NCI-H748 (cell line): ENCODE measurements around the gene CSNK2A1.

ENCODE experiments used
- DNase-seq: peaks from one replicate; lab custom pipeline; 2025; ENCODE audit not compliant: unreplicated experiment; lab: John Stamatoyannopoulos, UW

The CSNK2A1 gene

DNA sequence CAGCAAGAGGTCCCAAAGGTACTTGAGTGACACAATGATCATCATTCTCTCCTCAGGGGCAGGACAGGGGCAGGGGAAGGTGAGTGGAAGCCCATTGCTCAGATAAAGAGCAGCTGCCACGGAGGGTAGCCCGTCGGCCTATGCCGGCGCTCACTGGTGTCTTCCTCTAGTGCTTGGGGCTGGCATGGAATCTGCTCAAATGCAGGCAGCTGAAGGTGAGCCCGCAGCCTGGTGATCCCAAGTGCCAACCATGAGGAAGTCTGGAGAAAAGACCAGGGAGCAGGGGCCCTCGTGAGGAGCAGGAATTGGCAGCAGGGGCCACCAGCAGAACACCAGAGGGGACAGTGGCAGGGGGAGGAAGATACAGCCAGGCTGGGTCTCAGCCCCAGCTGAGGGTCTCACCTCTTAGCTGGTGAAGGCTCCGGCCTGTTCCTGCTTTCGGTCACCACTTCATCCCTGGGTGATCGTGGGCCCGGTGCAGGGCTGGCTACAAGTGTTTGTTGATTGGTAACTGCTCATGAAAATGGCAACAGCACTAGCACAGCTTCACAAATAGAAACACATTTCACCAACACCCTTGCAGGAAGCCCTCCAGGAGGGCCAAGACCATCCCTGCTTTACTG, 110.8 kb downstream of the CSNK2A1 start:
- DNase-seq = no peak

DNA sequence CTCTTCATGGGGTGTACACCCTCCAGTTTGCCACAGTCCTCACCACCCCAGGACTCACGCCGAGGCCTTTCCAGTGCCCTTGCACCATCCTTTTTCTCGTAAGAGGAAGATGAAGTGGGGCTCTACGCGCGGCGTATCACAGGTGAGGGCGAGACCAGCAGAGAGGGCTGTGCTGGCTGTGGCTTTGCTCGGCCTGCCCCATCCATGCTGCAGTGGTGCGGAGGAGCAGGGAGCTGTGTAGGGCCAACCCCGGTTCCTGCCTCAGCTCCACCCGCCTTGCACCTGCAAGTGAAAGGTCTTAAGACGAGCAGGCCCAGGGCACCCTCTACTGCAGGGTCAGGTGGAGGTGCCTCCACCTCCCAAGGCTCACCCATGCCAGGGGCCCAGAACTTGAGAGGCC, 111.4 kb downstream of the CSNK2A1 start:
- no peak for DNase-seq

DNA sequence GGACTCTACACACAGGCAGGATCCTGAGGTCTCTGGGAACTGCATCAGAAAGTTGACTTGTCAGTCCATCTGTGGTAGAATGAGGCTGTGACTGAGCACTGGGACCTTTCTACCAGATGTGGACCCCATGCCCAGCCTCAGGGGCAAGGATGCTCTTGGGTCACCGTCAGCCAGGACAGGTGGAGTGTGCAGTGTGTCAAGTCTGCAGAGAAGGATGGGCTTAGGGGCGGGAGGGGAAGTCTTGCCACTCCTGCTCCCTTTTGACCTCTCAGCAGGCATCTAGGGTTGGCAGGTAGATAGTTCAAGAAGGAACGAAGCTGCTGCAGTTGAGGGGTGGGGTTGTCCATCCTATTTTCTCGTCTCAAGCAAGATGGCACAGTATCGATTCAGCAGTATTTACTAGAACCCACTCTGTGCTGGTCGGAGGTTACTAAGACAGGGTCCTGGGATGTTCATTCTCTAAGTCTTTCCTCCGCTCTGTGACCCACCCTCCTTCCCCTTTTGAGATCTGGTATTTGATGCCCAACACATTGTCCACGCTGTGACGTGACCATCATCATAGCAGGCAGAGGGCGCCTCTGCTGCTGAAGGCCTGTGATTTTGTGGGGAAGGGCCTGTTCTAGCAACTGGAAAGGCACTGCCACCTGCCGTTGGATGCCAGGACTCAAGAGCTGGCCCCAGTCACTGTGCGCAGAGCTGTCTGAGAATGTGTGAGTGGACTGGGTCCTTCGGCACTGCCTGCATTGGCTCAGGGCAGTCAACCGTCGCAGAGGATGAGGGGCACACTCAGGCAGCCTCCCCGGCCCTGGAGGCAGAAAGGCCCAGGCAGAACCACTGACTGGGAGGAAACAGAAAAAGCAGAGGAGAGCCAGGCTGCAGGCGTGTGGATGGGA, 112.3 kb downstream of the CSNK2A1 start:
- DNase-seq = peak; percentile 78

DNA sequence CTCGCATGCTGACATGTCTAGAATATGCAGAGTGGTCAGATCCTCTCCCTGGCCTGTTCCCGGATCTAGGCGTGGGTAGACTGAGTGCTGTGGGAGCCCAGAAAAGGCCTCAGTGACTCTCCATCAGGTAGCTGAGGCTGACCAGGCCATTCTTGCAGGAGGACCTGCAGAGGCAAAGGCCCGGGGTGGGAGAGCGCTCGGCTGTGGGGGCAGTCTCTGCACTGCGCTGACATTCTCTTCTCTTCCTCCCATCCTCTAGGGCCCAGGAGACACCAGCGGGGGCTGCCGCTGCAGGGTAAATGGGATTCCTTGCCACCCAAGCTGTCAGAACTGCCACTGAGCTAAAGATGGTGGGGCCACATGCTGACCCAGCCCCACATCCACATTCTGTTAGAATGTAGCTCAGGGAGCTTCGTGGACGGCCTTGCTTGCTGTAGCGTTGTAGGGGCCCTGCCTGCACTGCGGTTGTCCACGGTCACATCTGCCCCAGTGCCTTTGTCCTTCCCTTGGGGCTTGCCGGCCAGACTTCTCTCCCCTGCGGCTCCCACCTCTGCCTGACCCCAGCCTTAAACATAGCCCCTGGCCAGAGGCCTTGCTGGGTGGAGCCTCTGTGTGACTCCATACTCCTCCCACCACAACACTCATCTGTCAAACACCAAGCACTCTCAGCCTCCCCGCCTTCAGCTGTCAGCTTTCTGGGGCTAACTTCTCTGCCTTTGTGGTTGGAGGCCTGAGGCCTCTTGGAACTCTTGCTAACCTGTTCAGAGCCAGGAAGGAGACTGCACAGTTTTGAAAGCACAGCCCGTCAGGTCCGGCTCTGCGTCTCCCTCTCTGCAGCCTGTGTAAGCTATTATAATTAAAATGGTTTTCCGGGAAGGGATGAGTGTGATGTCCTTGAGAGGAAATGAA, 113.2 kb downstream of the CSNK2A1 start:
- DNase-seq = no peak

DNA sequence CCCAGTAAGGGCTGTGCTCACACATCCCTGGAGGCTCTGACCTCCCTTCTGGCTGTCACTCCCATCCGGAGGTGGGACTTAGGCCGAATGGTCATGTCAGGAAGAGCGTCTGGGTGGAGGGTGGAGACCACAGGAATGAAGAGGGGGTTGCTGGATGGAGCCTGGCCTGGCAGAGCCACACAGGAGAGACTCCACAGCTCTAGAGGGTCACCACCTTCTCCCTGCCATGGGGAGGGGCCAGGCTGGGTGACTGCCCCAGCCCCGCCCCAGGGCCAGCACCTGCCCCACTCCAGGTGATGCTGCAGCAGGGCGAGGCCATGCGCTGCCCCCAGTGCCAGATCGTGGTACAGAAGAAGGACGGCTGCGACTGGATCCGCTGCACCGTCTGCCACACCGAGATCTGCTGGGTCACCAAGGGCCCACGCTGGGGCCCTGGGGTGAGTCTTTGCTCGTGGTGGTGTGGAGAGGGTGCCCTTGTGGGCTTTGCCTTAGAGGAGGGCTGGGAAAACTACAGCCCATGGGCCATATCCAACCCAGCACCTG, 114.9 kb downstream of the CSNK2A1 start:
- peak; percentile 22 for DNase-seq

DNA sequence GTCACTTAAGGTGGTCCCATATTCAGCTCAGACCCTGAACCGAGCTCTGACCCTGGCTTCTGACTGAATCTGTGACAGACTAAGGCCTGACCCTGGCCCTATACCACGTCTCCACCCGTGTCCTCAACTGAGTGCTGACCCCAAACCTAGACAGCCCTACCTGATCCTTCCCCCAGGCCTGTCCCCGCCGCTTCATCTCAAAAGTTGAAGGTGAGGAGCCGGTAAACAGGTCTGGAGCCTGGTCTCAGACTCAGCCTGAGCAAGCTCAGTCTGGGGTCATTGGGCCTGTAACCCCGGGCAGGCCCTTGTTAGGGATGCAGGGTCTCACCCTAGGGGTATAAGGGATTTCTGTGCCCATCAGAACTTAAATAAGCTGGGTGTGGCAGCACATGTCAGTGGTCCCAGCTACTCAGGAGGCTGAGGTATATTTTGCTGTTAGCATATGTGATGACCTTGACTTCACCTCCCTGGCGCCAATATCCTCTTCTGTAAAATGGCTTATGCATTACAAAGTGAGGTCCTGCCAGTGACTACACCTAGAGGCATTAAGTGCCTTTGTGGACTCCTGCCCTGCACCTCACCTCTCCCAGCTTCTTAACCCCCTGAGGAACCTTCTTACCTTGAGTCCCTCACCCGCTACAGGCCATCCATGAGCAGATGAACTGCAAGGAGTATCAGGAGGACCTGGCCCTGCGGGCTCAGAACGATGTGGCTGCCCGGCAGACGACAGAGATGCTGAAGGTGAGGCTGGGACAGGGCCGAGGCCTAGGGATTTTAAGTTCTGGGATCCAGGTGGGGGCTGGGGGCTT, 115.5 kb downstream of the CSNK2A1 start:
- no peak for DNase-seq

DNA sequence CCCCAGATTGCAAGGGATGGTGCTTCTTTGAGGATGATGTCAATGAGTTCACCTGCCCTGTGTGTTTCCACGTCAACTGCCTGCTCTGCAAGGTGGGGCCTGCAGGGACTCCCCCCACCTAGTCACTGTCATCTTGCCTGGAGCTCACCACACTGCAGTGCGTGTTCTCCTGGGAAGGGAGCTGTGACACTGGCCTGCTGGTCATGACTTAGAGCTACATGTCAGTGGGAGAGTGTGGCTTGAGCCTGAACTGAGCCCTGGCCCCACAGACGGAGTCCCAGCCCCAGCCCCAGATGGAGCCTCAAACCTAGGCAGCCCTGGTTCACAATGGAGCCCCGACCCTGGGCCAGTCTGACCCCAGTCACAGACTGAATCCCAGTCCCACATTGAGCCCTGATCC, 116.2 kb downstream of the CSNK2A1 start:
- DNase-seq = no peak

DNA sequence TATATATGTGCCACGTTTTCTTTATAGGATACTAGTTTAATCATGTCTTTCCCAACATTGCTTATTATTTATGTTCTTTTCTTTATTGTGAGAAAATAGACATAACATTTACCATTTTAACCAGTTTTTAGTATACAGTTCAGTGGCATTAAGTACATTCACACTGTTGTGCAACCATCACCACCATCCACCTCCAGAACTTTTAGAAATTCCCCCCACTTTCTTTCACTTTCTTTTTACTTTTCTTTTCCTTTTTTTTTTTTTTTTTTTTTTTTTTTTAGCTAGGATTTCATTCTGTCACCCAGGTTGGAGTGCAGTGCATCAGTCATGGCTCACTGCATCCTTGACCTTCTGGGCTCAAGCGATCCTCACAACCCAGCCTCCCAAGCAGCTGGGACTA, 117.0 kb downstream of the CSNK2A1 start:
- DNase-seq = no peak
